Muscle layer of duodenum (tissue), 2 donors: Measurements from ENCODE around the gene KCTD11.
"Not testable (repeated sequence)": the region's sequence is repeated elsewhere in the genome, so short reads cannot be mapped to it uniquely, and the experiment has no call there.

Experiments
- H3K27ac ChIP-seq: one replicate; pipeline ENCODE4 v1.7.0; 2013; ENCODE audit warnings: mild to moderate bottlenecking, low read length
- H3K27me3 ChIP-seq: one replicate; pipeline ENCODE4 v1.7.0; 2013; ENCODE audit warnings: low read depth, mild to moderate bottlenecking, control low read depth, low read length
- H3K36me3 ChIP-seq, 2 donors: one replicate each; pipeline ENCODE4 v1.7.0; 2013; ENCODE audit warnings: low read length in 2 of 2, control low read depth in 1 of 2, mild to moderate bottlenecking in 1 of 2; ENCODE audit not compliant: insufficient read depth in 2 of 2, control insufficient read depth in 1 of 2
- H3K4me1 ChIP-seq, 2 donors: one replicate each; pipeline ENCODE4 v1.7.0; 2013; ENCODE audit warnings: low read length in 2 of 2, mild to moderate bottlenecking in 2 of 2, control low read depth in 1 of 2, moderate library complexity in 1 of 2; ENCODE audit not compliant: insufficient read depth in 2 of 2, control insufficient read depth in 1 of 2
- H3K4me3 ChIP-seq, 2 donors: one replicate each; pipeline ENCODE4 v1.7.0; 2013; ENCODE audit warnings: low read length in 2 of 2, low read depth in 1 of 2, mild to moderate bottlenecking in 1 of 2
- H3K9me3 ChIP-seq, 2 donors: one replicate each; pipeline ENCODE4 v1.7.0; 2013; ENCODE audit warnings: low read length in 2 of 2, control low read depth in 1 of 2, mild to moderate bottlenecking in 1 of 2; ENCODE audit not compliant: control insufficient read depth in 1 of 2
- donor health status: healthy.

Gene KCTD11

GRCh38 chr17:7352503-7352889 is 534 bp downstream of the KCTD11 start:
- H3K27ac ChIP-seq, result peak overlapping the region; percentile 82
- no peaks in the 10 kb centered on the region for H3K27me3 ChIP-seq
- H3K36me3 ChIP-seq, result peaks cover 0 to 9% of the 10 kb centered on the region in 2 donors
- peak overlapping the region; percentile 75 to 82 for H3K4me3 ChIP-seq
- H3K9me3 ChIP-seq, result no peaks in the 10 kb centered on the region
- peaks cover 20 to 58% of the 10 kb centered on the region in 2 donors for H3K4me1 ChIP-seq

DNA sequence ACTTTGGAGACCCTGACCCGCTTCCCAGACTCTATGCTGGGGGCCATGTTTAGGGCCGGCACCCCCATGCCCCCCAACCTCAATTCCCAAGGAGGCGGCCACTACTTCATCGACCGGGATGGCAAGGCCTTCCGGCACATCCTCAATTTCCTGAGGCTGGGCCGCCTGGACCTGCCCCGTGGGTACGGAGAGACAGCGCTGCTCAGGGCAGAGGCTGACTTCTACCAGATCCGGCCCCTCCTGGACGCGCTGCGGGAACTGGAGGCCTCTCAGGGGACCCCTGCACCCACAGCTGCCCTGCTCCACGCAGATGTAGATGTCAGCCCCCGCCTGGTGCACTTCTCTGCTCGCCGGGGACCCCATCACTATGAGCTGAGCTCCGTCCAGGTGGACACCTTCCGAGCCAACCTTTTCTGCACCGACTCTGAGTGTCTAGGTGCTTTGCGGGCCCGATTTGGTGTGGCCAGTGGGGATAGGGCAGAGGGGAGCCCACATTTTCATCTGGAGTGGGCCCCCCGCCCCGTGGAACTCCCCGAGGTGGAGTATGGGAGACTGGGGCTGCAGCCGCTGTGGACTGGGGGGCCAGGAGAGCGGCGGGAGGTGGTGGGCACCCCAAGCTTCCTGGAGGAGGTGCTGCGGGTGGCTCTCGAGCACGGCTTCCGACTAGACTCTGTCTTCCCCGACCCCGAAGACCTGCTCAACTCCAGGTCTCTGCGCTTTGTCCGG is 1.1 kb downstream of the KCTD11 start:
- Histone ChIP-seq H3K36me3 (peaks cover 0 to 9% of the 10 kb centered on the region in 2 donors), H3K27ac (no peak overlapping the region), H3K27me3 (no peaks in the 10 kb centered on the region), H3K4me1 (peaks cover 20 to 57% of the 10 kb centered on the region in 2 donors), H3K9me3 (no peaks in the 10 kb centered on the region), H3K4me3 (peak overlapping the region; percentile 75 to 82)

DNA sequence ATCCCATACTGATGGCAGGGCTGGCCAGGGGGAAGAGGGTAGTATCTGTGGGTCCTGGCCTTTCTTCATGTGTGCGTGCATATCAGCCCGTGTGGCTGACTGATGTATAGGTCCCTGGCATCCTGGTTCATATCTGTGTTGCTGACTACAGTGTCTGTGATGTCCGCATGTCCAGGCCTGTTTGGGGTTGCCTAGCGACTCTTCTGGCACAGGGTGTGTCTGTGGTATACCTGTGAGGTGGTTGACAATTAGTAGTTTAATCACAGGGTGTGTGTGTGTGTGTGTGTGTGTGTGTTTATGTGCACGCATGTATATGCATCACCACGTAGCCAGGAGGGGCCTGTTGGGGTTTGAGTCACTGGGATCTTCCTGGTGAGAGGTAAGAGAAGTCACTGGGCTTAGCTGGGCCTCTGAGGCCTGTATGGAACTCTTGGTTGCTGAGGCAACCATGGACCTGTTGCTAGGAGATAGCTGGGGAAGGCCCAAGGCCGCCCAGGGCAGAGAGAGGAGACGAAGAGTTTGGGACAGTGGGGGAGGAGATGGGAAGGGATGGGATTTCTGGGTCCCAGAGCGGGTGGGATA is 2.4 kb downstream of the KCTD11 start:
- H3K36me3 ChIP-seq, result peaks cover 0 to 9% of the 10 kb centered on the region in 2 donors
- no peaks in the 10 kb centered on the region for H3K9me3 ChIP-seq
- no peaks in the 10 kb centered on the region for H3K27me3 ChIP-seq
- H3K27ac ChIP-seq, result no peak overlapping the region
- no peak overlapping the region for H3K4me3 ChIP-seq
- peaks cover 20 to 50% of the 10 kb centered on the region in 2 donors for H3K4me1 ChIP-seq

DNA sequence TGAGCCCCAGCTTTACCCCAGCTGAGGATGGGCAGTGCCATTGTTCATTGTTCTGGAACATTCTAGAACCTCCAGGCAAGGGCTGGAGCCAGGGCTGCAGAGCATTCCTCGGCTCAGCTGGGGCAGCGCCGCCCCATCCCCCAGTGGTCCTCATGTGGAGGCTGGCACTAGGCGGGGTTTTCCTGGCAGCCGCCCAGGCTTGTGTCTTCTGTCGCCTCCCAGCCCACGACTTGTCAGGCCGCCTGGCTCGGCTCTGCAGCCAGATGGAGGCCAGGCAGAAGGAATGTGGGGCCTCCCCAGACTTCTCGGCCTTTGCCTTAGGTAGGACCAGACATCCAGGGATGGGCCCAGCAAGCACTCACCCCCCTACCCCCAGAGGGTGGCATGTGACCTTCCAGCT is 3.1 kb downstream of the KCTD11 start, which contains the start of gene TMEM95:
Gene TMEM95, plus strand, starts transcription at position 104 of the 400 bp plus-strand sequence. Its CDS starts 49 bp downstream, at position 153.
- peak within 1 kb of the TSS; percentile 34 for H3K27ac ChIP-seq
- H3K27me3 ChIP-seq, result no peaks in the 10 kb centered on the region
- peaks cover 15 to 44% of the 10 kb centered on the region in 2 donors for H3K4me1 ChIP-seq

DNA sequence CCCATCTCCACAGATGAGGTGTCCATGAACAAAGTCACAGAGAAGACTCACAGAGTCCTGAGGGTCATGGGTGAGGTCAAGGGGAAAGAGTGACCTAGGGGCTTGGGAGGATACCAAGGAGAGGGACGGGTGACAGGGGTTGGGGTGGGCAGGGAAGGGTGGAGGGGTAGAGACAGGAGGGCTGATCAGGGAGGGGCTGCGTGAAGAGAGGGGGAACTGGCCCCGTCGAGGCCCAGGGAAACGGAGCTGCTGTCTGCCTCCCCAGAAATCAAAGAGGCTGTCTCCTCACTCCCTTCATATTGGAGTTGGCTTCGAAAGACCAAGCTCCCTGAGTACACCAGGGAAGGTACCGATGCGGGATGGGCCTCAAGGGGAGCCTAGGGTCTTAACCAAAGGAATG is 3.6 kb downstream of the KCTD11 start:
- Histone ChIP-seq H3K36me3 (peaks cover 0 to 9% of the 10 kb centered on the region in 2 donors), H3K4me3 (no peak overlapping the region), H3K9me3 (no peaks in the 10 kb centered on the region), H3K4me1 (peaks cover 15 to 43% of the 10 kb centered on the region in 2 donors), H3K27ac (peak overlapping the region; percentile 34), H3K27me3 (no peaks in the 10 kb centered on the region)

More for the DNA sequence above, 3.1 kb downstream of the KCTD11 start, which contains the start of gene TMEM95:
- Histone ChIP-seq H3K9me3 (no peaks in the 10 kb centered on the region), H3K36me3 (peaks cover 0 to 9% of the 10 kb centered on the region in 2 donors), H3K4me3 (no peak within 1 kb of the TSS)

GRCh38 chr17:7356072-7356549 is 4.1 kb downstream of the KCTD11 start:
- H3K4me1 ChIP-seq, result peaks cover 15 to 38% of the 10 kb centered on the region in 2 donors
- H3K4me3 ChIP-seq, result no peak overlapping the region
- peak overlapping the region; percentile 34 for H3K27ac ChIP-seq
- peaks cover 0 to 6% of the 10 kb centered on the region in 2 donors for H3K36me3 ChIP-seq
- no peaks in the 10 kb centered on the region for H3K9me3 ChIP-seq
- H3K27me3 ChIP-seq, result no peaks in the 10 kb centered on the region

GRCh38 chr17:7356756-7357155 is 4.8 kb downstream of the KCTD11 start:
- Histone ChIP-seq H3K36me3 (peaks cover 0 to 3% of the 10 kb centered on the region in 2 donors), H3K27me3 (no peaks in the 10 kb centered on the region), H3K27ac (peak overlapping the region; percentile 34), H3K4me1 (peaks cover 15 to 35% of the 10 kb centered on the region in 2 donors), H3K4me3 (no peak overlapping the region), H3K9me3 (no peaks in the 10 kb centered on the region)

- Histone ChIP-seq H3K4me1 (peaks cover 13 to 33% of the 10 kb centered on the region in 2 donors), H3K36me3 (no peaks in the 10 kb centered on the region), H3K9me3 (no peaks in the 10 kb centered on the region), H3K27me3 (no peaks in the 10 kb centered on the region), H3K27ac (peak overlapping the region; percentile 65), H3K4me3 (no peak overlapping the region)
Measured at GRCh38 chr17:7357381-7357780, 5.4 kb downstream of the KCTD11 start.

DNA sequence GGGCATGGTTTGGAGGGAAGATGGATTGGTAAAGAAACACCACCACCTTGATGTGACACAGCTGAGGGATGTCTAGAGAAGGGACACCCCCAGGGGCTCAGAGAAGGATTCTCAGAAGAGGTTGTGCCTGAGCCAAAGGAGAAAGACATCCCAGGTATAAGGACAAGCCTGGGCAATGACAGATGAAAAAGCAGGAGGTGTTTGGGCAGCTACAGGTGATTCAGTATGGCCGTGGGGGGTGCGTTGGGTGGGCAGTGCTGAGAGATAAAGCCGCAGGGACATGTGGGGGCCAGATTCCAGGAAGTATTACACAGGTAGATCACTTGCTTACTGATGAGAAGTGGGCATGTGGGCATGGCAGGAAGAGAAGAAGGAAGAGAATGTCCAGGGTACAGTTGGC is 9.9 kb downstream of the KCTD11 start:
- Histone ChIP-seq H3K36me3 (no peaks in the 10 kb centered on the region), H3K27me3 (no peaks in the 10 kb centered on the region), H3K4me3 (no peak overlapping the region), H3K9me3 (no peaks in the 10 kb centered on the region), H3K27ac (no peak overlapping the region), H3K4me1 (no peaks in the 10 kb centered on the region)

DNA sequence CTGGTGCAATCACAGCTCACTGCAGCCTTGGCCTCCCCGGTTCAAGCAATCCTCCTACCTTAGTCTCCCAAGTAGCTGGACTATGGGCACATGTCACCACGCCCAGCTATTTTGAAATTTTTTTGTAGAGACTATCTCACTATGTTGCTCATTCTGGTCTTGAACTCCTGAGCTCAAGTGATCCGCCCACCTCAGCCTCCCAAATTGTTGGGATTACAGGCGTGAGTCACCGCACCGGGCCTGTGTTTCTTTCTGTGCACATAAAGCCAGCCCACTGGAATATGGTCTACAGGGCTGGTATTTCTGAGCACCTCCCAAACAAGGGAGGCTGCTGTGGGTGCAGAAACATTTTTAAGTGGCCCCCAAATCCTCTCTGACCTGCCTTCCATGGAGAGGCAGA is 11.3 kb downstream of the KCTD11 start:
- no peaks in the 10 kb centered on the region for H3K9me3 ChIP-seq
- no peak overlapping the region for H3K27ac ChIP-seq
- H3K36me3 ChIP-seq, result no peaks in the 10 kb centered on the region
- H3K27me3 ChIP-seq, result no peaks in the 10 kb centered on the region
- H3K4me3 ChIP-seq, result no peak overlapping the region
- no peaks in the 10 kb centered on the region for H3K4me1 ChIP-seq

DNA sequence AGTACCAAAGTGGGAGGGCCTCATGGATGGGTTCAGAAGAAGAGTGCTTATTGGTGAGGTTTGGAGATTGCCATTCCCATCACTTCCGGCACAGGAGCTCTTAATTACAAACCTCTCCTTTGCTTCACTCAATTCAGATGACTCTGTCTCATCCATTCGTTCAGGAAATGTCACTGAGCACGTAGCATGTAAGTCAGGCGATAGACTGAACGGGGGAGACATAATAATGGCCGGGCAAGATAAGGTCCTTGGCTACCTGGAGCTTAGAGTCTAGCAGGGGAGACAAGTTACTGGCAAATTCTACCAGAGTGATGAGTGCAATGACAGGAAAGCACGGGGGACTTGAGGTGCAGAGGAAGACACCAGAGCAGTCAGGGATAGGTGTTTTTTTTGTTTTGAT is 14.0 kb downstream of the KCTD11 start:
- H3K27ac ChIP-seq, H3K9me3 ChIP-seq, H3K4me1 ChIP-seq, H3K36me3 ChIP-seq, H3K27me3 ChIP-seq, H3K4me3 ChIP-seq: not testable (repeated sequence)
